Stimulated activated naive CD4-positive, alpha-beta T cell (primary cell): ENCODE data around the gene PPM1K.

Experiments
- DNase-seq, 6 experiments: peaks; one replicate each; lab custom pipeline; 2025; lab: John Stamatoyannopoulos, UW

The PPM1K gene

DNA sequence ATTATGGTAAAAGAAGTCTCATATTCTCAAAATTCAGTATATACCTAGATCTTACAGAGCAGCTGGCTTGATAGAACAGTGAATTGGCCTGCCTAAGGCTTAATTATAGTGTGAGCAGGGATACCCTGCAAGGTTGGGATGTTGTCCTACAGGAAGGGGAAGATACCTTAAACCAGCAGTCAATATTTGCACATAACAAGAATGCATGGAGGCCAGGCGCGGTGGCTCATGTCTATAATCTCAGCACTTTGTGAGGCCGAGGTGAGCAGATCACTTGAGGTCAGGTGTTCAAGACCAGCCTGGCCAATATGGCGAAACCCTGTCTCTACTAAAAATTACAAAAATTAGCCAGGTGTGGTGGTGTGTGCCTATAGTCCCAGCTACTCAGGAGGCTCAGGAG, 67.2 kb downstream of the PPM1K start:
- no peak for DNase-seq

DNA sequence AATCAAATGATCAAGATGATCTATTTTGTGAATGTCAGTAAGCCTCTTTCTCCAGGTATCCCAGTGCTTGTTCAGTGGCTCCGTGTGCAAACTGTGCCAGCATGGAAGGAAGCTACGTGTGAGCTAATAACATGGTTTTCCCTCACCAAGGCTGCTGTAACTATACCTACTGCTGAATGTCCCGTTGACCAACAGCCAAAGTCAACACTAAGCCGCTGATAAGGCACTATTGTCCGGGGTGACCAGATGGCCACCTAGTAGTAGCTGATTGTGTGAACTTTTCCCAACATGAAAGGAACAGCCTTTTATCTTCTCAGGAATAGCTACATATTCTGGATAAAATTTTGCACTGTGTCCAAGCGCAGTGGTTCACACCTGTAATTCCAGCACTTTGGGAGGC, 68.0 kb downstream of the PPM1K start:
- DNase-seq = no peak

DNA sequence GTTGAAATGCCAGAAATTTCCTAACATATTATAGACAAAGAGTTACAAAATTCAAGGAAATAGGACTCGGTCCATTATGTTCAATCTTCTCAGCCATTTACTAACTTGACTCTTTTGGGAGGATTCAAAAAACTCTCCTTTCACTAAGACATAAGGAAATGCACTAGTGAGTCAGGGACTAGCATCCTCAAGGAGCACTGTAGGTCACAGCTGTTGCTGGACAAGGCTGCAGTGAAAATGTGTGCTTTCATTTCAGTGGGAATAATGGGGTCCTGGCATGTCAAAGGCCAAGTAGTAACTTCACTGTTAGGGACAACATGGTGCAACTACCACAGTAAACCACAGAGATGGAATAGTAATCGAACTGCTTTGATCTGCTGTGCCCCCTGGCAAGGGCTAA, 69.0 kb downstream of the PPM1K start:
- no peak for DNase-seq

DNA sequence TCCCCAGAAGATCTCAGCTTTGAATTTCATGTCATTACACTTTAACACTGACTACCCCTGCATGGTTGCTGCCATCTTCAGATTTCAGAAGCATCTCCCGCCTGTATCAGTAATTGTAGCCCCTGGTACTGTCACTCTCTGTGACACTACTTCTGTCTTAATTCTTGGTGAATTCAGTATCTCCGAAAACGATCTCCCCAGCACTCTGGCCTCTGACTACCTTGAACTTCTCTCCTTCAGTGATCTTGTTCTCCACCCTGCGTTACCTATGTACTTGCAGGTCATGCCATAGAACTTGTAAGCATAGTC, 72.2 kb downstream of the PPM1K start:
- no peak for DNase-seq

DNA sequence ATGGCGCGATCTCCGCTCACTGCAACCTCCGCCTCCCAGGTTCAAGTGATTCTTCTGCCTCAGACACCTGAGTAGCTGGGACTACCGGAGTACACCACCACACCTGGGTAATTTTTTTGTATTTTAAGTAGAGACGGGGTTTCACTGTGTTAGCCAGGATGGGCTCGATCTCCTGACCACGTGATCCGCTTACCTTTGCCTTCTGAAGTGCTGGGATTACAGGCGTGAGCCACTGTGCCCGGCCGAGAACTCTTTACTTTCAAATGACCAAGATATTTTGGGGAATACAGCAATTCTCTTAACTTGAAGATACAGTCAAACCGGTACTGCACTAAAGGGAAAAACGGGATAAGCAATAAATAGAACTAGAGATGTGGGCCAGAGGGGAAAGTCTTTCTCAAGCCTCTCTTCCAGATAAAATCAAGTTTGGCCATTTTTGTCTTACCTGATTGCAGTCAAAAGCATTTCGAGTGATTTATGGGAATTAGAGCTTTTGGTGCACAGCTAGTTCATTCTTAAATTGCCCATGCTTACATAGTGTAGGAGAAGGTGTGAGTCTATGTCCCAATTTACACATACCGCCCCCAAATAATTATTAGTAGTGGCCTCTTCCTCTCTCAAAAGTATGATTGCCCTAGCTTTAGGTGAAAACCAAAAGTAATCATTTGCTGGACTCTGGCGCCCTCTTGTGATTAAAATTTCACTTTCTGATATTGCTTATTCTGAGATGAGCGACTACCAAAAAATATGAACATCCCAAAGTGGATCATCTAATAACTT, 72.7 kb downstream of the PPM1K start:
- peak in 4 of 6 experiments; percentile 5 to 73 (median 35) for DNase-seq

DNA sequence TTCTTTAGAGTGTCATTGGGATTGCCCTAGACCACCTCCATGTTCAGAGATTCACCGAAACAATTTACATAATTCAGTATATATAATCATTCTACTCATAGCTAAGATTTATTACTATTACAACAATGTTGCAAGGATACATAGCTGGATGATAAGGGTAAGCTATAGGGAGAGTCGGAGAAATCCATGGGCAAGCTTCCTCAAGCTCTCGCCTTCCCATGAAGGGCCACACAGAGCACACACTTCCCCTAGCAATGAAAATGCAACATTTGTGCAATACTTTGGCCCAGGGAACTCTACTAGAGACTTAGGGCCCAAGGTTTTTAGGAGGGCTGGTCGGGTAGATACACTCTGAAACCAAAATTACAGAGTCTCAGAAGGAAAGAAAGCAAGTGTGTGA, 76.2 kb downstream of the PPM1K start:
- no peak for DNase-seq
